GM19395 (cell line): ENCODE results near the gene MED27.
"Not testable (repeated sequence)": the region's sequence is repeated elsewhere in the genome, so short reads cannot be mapped to it uniquely, and the experiment has no call there.

Experiments
- ATAC-seq: cut with Tn5 transposase; IDR thresholded peaks from one replicate; pipeline ENCODE4 v1.9.1; 2021; ENCODE audit warnings: mild to moderate bottlenecking, moderate library complexity; ENCODE audit not compliant: unreplicated experiment

MED27 gene

DNA sequence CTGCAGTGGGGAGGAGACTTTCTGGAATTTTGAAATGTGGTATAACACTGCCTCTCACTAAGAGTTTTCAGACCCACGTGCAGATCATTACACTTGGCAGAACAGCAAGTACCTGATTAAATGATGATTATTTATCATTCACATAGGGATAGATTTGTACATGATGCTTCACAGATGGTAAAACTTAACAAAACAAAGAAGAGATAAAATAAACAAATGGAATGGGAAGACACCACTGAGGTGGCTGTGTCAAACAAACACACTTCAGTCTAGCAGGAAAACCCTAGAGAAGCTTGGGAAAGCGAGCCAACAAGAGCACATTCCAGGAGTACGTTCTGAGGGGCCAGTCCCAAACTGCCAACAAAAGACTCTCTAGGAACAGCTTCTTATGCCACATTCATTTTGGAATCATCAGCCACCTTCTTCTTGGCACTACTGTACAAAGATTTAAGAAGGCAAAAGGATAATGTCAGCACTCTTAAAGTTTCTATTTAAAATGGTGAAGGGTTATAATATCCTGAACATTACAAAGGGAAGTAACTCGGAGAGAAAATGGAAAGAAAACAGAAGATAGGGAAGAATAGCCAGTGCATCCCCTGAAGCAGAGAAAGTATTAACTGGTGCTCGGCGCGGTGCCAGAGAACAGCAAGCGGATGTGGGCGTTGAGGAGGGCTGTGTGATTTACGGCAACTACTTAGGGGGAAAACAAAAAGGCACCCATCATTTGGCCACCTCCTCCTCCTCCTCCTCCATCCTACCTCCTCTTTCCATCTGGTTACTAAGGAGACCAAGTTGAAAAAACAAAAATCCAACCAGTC is 1.6 kb downstream of the MED27 start:
- ATAC-seq: no peak

DNA sequence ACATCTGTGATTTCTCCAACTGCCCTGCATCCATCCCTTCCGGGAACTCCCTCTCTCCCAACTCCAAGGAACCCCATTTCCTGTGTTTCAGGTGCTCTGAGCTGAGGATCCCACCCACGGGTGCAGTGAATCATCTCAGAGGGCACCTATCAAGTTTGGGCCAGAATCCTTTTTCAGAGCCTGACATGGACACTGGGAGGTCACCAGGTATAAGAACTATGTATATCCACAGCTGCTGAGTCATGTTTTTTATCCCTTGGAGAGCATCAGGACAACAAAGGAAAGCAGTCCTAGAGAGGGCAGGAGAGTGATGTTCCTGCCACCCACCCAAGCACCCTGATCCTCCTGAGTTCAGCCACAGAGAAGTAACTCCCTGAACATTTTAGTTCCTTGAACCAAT is 3.8 kb downstream of the MED27 start:
- no peak for ATAC-seq

DNA sequence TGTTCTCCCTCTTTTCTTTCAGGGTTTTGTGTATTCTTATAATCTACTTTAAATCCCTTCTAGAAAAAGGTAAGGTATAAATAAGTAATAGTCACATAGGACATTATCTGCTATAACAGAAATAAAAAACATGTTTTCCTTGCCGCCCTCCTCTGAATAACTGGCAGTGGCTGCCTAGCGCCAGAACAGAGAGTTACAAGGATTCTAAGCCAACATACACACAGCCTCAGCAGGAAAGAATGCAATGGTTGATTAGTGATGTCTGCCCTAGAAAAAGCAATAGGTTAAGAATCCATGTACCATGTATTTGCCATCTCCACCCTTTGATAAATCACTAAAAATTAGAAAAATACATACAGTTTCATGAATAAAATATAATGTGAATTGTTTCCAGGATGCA is 4.9 kb downstream of the MED27 start:
- ATAC-seq: no peak

DNA sequence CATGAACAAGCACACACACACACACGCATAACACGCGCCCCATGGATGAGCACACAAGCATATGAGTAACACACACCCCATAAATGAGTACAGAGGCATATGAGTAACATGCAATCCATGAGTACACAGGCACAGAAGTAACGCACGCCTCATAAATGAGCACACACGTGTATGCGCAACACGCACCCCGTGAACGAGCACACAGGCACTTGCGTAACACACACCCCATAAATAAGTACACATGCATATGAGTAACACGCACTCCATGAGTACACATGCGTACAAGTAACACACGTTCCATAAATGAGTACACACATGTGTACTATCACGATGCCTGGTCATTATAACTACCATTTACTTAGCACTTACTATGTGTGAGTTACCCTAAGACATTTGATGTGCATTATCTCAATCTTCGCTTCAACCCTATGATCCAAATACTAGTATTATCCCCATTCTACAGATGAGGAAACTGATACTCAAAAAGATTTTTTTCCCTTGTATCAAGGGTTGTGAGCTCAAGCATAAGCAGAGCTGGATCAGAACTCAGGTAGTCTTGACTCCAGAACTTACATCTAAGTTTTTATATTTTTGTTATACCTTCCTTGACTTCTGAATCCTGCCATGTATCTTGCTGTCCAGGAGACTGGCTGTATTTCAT is 7.7 kb downstream of the MED27 start:
- ATAC-seq: no peak

DNA sequence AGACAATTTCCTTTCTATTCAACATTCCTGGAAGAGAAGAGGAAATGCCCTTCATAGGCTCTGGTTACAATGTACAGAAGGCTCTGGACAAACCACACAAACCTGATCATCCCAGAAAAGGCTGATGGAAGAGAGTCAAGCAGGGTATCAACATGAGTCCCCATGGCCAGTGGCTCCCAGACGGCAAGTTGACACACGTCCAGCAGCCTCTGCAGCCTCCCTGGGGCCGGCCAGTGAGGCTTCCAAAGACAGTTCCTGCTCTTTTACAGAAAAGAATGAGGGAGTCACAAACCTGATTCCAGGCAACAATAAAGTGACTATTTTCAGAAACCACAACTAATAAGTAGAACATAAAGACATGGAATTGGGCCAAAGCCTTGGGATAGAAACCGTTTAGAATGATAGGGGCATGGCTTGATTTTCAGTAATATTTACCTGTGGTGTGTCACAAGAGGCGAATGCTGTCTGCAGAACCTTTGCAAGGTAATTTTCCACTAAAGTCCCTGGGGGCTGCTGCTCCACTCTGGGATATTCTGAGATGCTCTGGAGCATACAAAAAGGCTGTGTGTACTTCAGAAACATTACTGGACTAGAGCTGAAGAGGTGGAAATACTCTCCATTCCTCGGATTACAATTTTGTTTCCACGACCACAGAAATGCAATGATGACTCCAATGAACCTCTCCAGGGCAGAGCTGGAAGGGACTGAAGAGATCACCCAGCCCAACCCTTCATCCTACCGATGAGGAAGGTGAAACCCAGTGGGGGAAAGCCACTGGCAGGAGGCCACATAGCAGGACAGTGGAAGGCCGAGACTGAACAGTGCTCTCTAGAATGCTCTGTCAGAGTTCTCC is 10.4 kb downstream of the MED27 start:
- ATAC-seq: no peak

DNA sequence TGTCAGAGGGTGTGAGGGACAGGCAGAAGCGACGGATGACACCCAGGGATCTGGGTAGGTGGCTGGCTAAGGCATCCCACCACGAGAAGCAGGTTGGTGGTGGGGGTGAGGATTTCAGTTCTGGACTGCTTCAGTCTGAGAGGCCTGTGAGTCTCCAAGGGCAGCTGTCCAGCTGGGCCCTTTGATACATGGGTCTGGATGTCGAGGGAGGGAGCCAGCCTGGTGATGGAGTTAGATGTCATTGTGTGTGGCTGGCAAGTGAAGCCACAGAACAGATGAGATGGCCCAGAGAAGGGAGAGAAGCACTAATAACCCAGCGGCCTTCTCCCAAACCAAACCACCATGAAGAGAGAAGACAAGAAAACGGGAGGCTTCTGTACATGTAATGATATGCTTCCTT is 11.1 kb downstream of the MED27 start:
- ATAC-seq: no peak

DNA sequence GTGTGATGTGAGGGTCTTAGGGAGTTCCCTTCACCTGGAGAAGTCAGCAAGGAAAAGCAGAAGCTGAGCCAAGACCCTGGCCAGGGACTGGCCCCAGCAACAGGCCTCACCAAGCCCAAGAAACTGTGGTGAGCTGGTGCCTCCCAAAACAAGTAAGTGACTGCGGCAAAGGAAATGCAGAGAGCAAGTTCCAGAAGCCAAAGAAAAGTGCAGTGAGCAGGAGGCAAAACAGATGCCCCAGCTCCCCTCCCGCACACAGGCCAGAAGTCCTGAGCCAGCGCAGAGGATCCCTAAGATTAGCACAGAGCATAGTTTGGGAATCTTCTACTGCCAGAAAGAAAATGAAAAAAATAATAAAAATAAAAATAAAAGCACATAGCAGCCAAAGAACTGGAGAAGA is 13.2 kb downstream of the MED27 start:
- no peak for ATAC-seq

DNA sequence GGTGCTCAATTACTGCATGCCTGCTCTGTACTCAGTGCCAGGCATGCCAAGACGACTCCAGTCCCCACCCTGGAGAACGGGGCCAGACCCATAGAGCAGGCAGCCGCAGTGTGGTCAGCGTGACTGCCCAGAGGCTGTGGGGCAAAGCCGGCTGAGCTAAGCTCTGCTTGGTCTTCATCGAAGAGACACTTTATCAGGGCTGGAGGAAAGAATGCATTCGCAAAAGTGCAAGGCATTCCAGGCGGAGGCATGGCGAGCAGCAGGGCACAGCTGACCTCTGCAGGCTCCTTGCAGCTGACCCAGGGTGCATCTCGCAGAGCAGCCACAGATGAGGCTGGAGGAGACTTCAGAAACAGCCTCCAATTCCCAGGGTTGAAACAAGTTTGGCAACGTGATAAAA is 13.6 kb downstream of the MED27 start:
- no peak for ATAC-seq

DNA sequence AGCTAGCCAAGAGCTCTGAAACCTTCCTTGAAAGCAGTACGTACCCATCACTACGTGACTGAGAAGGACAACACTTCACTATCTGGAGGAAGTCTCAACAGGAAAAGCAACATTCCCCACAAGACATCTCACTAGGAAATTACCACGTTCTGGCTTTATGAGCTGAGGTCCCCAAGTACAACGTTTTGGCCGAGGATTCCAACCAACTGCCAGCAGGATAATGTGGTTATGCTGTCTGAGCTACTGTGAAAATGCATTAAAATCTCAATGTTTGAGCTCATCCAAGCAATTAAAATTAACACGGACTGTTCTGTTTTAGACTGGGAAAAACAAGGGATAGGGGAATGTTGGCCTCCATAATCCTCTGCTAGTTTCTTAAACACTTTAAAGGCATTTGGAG is 16.4 kb downstream of the MED27 start:
- no peak for ATAC-seq

DNA sequence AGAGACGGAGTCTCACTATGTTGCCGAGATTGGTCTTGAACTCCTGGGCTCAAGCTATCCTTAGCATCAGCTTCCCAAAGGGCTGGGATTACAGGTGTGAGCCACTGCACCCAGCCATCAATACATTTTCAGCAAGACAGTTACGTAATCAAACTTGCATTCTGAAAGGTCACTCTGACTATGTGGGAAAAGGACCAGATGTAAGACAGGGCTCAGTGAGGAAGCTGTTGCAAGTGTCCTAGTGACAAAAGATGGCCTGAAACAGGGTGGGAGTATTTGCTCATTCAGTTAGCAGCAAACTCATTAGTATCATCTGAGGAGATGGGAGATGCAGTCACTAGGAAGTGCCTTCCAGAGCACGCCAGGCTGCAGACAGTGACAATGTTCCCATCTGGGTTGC is 16.9 kb downstream of the MED27 start:
- no peak for ATAC-seq

DNA sequence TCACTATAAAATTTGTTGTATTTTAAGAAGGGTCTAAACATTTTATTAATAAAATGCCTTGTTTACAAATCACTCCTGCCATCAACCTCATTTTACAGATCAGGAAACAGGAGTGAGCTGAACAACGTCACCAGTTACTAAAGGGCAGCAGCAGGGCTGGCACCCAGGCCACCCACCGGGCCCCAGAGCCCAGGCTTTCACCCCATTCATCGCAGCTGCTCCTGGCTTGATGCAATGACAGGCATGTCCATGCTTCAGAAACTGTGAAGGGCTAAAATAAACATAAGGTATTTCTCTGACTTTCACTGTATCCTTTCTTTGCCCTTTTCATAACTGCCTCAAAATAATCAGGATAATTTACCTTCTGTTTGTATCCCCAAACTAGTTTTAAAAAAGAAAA is 18.1 kb downstream of the MED27 start:
- ATAC-seq: no peak

DNA sequence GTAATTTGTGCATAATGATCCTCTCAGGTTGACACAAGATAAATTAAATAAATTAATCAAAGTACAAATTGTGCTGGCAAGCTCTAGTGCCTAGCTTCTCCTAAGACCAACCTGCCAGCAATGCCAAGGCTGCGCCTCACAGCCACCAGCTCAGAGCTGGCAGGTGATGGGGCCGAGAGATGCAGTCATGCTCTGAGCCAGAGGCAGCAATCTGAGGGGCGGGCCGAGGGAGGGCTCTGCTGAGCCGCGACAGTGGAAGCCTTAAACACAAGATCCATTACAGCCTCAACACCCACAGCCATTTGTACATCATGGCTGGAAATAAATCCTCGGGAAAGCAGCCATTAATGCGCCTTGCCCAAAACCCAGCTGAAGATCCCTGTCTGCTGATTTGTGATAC is 20.3 kb downstream of the MED27 start:
- no peak for ATAC-seq

DNA sequence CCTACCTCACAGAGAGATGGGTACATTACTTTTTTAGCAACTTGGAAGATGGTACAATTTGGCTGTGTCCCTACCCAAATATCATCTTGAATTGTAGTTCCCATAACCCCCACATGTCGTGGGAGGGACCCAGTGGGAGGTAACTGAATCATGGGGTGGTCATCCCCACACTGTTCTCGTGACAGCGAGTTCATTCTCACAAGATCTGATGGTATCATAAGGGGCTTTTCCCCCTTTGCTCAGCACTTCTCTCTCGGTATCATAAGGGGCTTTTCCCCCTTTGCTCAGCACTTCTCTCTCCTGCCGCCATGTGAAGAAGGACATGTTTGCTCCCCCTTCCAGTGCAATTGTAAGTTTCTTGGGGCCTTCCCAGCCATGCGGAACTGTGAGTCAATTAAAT is 21.4 kb downstream of the MED27 start:
- ATAC-seq: not testable (repeated sequence)

DNA sequence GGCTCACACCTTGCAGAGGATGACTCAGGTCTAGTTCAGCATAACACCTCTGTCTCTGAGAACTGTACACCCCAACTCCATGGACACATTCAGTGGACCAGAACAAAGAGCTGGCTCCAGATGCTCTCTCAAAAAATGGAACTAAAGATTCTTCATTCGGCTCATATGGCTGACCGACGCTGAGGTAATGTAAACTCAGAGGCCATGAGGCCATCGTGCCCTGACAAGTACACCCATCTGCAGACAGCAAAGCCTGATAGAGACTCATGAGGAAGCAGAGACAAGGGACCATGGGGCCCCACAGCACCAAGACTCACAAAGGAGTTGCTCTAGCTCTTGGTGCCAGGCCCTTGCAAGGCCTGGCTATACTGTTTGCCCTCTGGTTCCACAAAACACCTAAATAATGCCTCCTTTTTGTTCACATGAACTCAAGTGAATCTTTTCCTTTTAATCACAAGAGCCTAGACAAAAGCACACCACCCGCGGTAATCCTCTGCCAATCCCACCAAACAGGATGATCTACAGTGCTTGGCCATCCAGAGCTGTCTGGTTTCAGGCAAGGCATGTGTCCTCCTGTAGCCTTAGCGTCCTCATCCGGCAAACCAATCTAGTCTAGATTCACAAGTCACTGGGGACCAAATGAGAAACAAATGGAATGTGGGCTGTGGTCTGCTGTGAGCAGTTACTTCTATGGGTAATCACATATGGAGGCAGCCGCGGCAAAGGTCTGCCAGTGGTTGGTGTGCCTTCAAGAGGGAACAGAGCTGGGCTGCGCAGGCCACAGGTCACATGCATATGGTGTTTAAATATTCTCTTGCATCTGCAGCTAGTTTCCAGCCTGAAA is 22.7 kb downstream of the MED27 start:
- no peak for ATAC-seq

DNA sequence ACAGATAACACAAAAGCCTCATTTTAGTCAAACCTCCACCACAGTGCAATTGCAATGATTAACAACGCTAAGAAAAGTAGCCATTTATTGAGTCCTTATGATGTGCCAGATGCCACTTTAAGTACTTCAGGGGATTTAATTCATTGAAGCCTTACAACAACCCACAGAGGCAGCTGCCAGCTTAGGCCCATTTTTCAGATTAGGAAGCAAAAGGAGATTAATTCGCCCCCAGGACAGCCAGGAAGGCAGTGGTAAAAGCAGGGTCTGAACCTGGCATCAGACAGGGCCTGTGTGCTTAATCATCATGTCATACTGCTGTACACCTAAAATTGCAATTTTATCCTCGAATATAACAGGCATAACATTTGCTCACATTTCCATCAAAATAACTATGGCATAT is 23.9 kb downstream of the MED27 start:
- ATAC-seq: no peak

DNA sequence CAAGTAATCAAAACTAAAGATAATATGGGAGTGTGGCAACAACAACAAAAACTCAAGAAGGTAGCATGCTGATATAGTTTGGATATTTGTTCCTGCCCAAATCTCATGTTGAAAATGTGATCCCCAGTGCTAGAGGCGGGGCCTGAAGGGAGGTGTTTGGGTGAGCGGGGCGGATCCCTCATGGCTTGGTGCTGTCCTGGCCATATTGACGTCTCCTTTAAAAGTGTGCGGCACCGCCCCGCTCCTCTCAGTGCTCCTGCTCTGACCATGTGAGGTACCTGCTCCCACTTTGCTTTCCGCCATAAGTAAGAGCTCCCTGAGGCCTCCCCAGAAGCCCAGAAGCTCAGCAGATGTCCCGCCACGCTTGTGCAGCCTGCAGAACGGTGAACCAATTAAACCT is 25.6 kb downstream of the MED27 start:
- ATAC-seq: no peak

DNA sequence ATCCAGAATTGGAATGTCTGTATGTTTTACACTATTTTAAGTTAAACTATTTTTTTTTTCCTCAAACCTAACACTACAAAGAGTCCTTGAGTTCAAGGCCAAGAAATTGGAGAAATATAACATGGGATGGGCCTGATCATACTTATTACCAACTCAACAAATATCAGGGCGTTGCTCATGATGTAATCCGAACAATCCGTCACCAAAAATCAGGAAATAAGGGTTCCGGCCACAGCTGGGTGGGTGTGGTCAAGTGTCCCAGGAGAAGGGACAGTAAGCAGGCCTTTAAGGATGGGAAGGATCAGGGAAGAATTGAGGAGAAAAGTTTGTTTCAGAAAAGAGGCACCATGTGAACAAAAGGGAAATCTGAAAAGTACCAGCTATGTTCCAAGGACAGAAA is 29.8 kb downstream of the MED27 start:
- ATAC-seq: no peak

DNA sequence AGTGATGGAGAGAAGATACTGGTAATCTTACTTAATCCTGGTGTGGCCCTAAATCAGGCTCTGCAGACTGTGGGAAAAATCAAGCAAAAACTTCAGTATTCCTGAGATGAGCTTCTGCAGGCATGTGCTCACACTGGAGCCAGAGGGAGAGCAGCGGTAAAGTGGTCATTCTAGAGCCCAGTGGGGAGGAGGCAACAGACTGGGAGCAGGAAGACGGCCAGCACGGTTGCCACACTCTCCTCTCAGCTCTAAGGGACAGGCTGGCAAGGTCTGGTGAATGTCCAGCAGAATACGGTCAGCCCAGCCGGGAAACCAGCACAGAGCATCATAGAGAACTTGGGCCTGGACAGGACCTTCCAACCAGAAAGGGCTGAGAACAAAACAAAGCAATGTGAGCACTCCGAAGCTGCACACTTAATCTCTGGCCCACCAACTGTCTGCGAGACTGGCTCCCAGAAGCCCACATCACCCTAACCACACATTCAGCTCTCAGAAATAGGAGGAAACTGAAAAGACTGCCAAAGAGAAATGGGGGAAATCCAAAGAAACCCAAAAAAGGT is 30.3 kb downstream of the MED27 start:
- ATAC-seq: no peak

DNA sequence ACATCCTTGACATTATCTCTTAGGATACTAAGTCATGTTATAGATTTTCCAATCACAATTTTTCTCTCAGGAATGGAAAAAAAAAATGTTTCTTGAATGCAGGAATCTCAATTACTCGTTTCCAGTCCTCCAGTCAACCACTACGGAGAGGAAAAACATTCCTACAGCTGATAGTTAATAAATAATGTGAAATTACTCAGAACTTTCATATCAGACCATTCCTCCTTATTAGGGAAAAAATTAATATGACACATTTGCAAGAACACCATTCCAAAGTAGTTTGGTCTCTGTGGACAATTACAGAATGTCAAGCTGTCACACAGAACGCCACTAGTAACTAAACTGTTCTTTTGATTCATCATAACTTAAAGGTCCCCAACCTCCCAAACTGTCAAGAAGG is 31.5 kb downstream of the MED27 start:
- no peak for ATAC-seq

DNA sequence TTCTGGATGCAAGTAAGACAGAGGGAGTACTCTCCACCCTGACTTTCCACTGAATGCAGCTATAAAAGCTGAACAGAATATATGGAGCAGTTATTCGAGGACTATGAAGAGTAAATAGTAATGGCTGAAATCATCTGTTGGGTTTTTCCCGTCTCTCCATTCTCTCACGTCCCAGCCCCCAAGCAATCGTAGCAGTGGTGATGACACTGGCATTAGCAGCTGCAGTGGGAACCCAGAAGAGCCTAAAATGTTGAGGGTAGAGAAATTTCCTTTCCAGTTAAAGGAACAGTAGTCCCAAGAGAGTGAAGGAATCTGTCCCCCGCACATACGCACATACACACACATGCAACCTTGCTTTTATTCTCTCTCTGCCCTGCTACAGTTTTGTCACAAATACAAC is 33.2 kb downstream of the MED27 start:
- no peak for ATAC-seq
